Osteoblast (primary cell): ENCODE results near the gene SS18L1. TPM values are rescaled to one million over a fixed set of nuclear protein-coding genes. Genes with fewer than 3 reads are reported as not detected.

Source experiments
- DNase-seq: peaks from one replicate; pipeline ENCODE4 v3.0.0; 2011; ENCODE audit warnings: low spot score, mixed read lengths; ENCODE audit not compliant: insufficient read length; ENCODE audit errors: missing footprints
- H2AFZ ChIP-seq: 2 replicates; pipeline ENCODE4 v1.6.0; 2011; ENCODE audit warnings: mild to moderate bottlenecking, low read length
- H3K27ac ChIP-seq: 2 replicates; pipeline ENCODE4 v1.5.1; 2011; ENCODE audit warnings: mild to moderate bottlenecking, low read depth, low read length, moderate library complexity
- H3K27me3 ChIP-seq: 2 replicates; pipeline ENCODE4 v1.6.0; 2012; ENCODE audit warnings: mild to moderate bottlenecking, control low read depth, inconsistent platforms, low read length, moderate library complexity; ENCODE audit not compliant: insufficient read depth
- H3K36me3 ChIP-seq: 2 replicates; pipeline ENCODE4 v1.5.1; 2011; ENCODE audit warnings: mild to moderate bottlenecking, low read length, control low read depth, moderate library complexity; ENCODE audit not compliant: insufficient read depth
- H3K4me1 ChIP-seq: 2 replicates; pipeline ENCODE4 v1.5.1; 2011; ENCODE audit warnings: mild to moderate bottlenecking, low read length, control low read depth, moderate library complexity; ENCODE audit not compliant: insufficient read depth
- H3K4me2 ChIP-seq: 2 replicates; pipeline ENCODE4 v1.6.0; 2011; ENCODE audit warnings: mild to moderate bottlenecking, low read length; ENCODE audit not compliant: insufficient read depth
- H3K4me3 ChIP-seq: fragments of 200-600 bp; sonication (generic); 3 replicates; pipeline ENCODE4 v1.5.1; 2012; ENCODE audit warnings: mild to moderate bottlenecking, low read length, inconsistent platforms; ENCODE audit not compliant: insufficient read depth
- H3K79me2 ChIP-seq: 2 replicates; pipeline ENCODE4 v1.6.0; 2012; ENCODE audit warnings: mild to moderate bottlenecking, low read length, control low read depth, inconsistent platforms; ENCODE audit not compliant: insufficient read depth
- H3K9me3 ChIP-seq: 2 replicates; pipeline ENCODE4 v1.5.1; 2011; ENCODE audit warnings: low read depth, low read length, control low read depth
- H4K20me1 ChIP-seq: 2 replicates; pipeline ENCODE4 v1.6.0; 2012; ENCODE audit warnings: mild to moderate bottlenecking, low read length, control low read depth; ENCODE audit not compliant: insufficient read depth
- CTCF ChIP-seq: IDR thresholded peaks from 2 replicates; pipeline ENCODE4 v1.5.1; 2011; ENCODE audit warnings: mild to moderate bottlenecking, low read depth, low read length, moderate library complexity; ENCODE audit errors: extremely low read depth
- total RNA-seq: library from RNA; depleted of rRNA; stranded (reverse); fragments of >200 nt; gene quantifications from 2 replicates; pipeline ENCODE4 v1.2.3, GENCODE V29; 2012

Gene SS18L1
- total RNA-seq, 1 donor: 12.7 TPM

- Histone ChIP-seq H3K79me2 (peaks cover 72% of the 10 kb centered on the region), H2AFZ (no peak overlapping the region), H3K4me3 (no peak overlapping the region), H3K9me3 (no peaks in the 10 kb centered on the region), H3K27ac (no peak overlapping the region), H4K20me1 (peaks cover 23% of the 10 kb centered on the region), H3K4me1 (peaks cover 4% of the 10 kb centered on the region), H3K36me3 (peaks cover 35% of the 10 kb centered on the region), H3K4me2 (no peak overlapping the region), H3K27me3 (no peaks in the 10 kb centered on the region)
- DNase-seq: no peak
- no peak for TF ChIP-seq CTCF
Observed at GRCh38 chr20:62192635-62193034, 49.1 kb downstream of the SS18L1 start.

- Histone ChIP-seq H3K27ac (no peak overlapping the region), H4K20me1 (peaks cover 23% of the 10 kb centered on the region), H2AFZ (no peak overlapping the region), H3K9me3 (no peaks in the 10 kb centered on the region), H3K27me3 (no peaks in the 10 kb centered on the region), H3K4me3 (no peak overlapping the region), H3K4me1 (peaks cover 3% of the 10 kb centered on the region), H3K79me2 (peaks cover 65% of the 10 kb centered on the region), H3K4me2 (no peak overlapping the region), H3K36me3 (peaks cover 41% of the 10 kb centered on the region)
- no peak for TF ChIP-seq CTCF
- no peak for DNase-seq
Observed at GRCh38 chr20:62193079-62194025, 49.8 kb downstream of the SS18L1 start.

- peaks cover 3% of the 10 kb centered on the region for H3K4me1 ChIP-seq
- H3K79me2 ChIP-seq: peaks cover 51% of the 10 kb centered on the region
- DNase-seq: no peak
- H3K27ac ChIP-seq: no peak overlapping the region
- no peak for TF ChIP-seq CTCF
- H2AFZ ChIP-seq: no peak overlapping the region
- no peaks in the 10 kb centered on the region for H3K9me3 ChIP-seq
- H3K27me3 ChIP-seq: no peaks in the 10 kb centered on the region
- peaks cover 45% of the 10 kb centered on the region for H3K36me3 ChIP-seq
- H3K4me2 ChIP-seq: no peak overlapping the region
- H4K20me1 ChIP-seq: peaks cover 21% of the 10 kb centered on the region
- no peak overlapping the region for H3K4me3 ChIP-seq
Observed at GRCh38 chr20:62195075-62195405, 51.5 kb downstream of the SS18L1 start.

- Histone ChIP-seq H3K4me3 (no peak overlapping the region), H3K4me2 (no peak overlapping the region), H3K36me3 (peaks cover 48% of the 10 kb centered on the region), H3K9me3 (no peaks in the 10 kb centered on the region), H3K4me1 (peaks cover 3% of the 10 kb centered on the region), H3K27me3 (no peaks in the 10 kb centered on the region), H3K27ac (no peak overlapping the region), H4K20me1 (peaks cover 18% of the 10 kb centered on the region), H3K79me2 (peaks cover 44% of the 10 kb centered on the region), H2AFZ (no peak overlapping the region)
- TF ChIP-seq CTCF: no peak
- DNase-seq: no peak
Observed at GRCh38 chr20:62195736-62196135, 52.2 kb downstream of the SS18L1 start.
